Measurements from ENCODE around the gene INPP4A.

The INPP4A gene

GRCh38 chr2:98565941-98566340 lies 121.3 kb downstream of the INPP4A start:
- no peaks in the 10 kb centered on the region for H3K27me3 ChIP-seq (ENCODE audit: control insufficient read depth in 5 of 5, insufficient read depth in 4 of 5, low read length in 5 of 5)
- no peak overlapping the region for H3K27ac ChIP-seq (ENCODE audit: low read depth, low read length)
- H3K36me3 ChIP-seq (ENCODE audit: control insufficient read depth in 5 of 5, insufficient read depth in 5 of 5, low read length in 5 of 5), result peaks cover 3 to 81% (median 73%) of the 10 kb centered on the region in 5 donors
- no peak overlapping the region for H3K4me3 ChIP-seq (ENCODE audit: low read depth in 1 of 5, low read length in 5 of 5)
- H3K9ac ChIP-seq (ENCODE audit: low read length in 5 of 5), result no peak overlapping the region
- no peaks in the 10 kb centered on the region for H3K9me3 ChIP-seq (ENCODE audit: control insufficient read depth in 5 of 5, low read length in 5 of 5)
- peaks cover 0 to 67% (median 21%) of the 10 kb centered on the region in 5 donors for H3K4me1 ChIP-seq (ENCODE audit: control insufficient read depth in 5 of 5, insufficient read depth in 5 of 5, low read length in 5 of 5)

DNA sequence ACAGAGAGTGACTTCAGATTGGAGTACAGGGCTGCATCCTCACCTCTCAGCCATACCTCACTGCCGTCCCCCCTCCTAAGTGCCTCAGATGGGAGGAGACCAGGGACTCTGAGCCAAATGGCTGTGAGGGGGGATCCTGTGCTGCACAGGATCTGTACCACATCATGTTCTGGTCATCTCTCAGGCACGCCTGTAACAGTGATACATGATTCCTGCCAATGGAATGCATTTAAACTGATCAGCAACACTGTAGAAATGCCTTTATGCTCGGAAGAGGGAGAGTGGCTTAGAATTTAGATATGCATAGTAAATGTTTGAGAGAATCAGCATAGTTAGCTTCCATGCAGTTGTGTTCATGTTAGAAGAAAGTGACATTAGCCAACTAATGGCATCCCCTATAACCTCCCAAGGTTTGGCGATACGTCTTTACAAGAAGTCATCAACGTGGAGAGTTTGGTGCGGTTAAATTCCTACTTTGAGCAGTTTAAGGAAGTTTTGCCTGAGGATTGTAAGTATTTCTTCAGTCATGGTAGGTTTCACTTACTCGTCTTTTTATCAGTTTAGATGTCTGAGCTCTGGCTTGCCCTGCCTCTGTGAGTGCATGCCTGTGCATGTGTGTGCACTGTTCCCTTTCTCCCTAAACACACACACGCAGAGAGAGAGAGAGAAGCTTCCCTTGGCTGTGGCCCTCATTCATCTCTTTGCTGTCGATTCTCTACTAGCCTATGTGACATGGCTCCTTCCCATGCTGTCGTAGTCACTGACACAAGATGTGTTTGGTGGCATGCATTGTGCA lies 123.7 kb downstream of the INPP4A start:
- no peak overlapping the region for H3K9ac ChIP-seq (ENCODE audit: low read length in 5 of 5)
- H3K4me1 ChIP-seq (ENCODE audit: control insufficient read depth in 5 of 5, insufficient read depth in 5 of 5, low read length in 5 of 5), result peaks cover 0 to 43% (median 9%) of the 10 kb centered on the region in 5 donors
- no peaks in the 10 kb centered on the region for H3K27me3 ChIP-seq (ENCODE audit: control insufficient read depth in 5 of 5, insufficient read depth in 4 of 5, low read length in 5 of 5)
- no peaks in the 10 kb centered on the region for H3K9me3 ChIP-seq (ENCODE audit: control insufficient read depth in 5 of 5, low read length in 5 of 5)
- no peak overlapping the region for H3K27ac ChIP-seq (ENCODE audit: low read depth, low read length)
- H3K36me3 ChIP-seq (ENCODE audit: control insufficient read depth in 5 of 5, insufficient read depth in 5 of 5, low read length in 5 of 5), result peaks cover 3 to 100% (median 93%) of the 10 kb centered on the region in 5 donors
- H3K4me3 ChIP-seq (ENCODE audit: low read depth in 1 of 5, low read length in 5 of 5), result no peak overlapping the region

DNA sequence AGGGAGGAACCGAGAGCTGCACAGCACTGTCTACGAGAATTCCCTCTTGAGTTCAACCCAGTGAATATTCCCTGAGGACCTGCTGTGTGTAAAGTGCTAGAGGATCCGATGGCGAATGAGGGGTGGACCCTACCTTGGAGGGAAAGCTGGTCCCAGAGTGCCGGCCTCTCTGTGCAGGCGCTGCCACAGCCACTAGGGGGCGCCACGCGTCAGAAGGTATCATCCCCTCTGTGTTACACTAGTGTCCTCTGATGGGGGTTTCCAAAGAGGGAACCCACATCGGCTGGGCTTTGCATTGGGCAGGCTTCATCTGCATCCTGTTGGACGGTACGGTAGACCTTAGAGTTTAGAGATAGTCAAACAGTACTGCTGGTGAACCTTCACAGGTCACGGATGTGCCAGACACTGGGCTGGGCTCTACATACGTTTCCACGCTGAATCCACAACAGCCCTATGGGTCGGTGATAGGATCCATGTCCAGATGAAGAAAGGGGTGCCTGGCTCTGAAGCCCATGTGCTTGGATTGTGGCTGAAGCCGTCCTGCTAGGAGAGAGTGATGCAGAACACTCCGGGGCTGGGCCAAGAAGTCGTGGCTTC lies 124.6 kb downstream of the INPP4A start:
- Histone ChIP-seq H3K36me3 (ENCODE audit: control insufficient read depth in 5 of 5, insufficient read depth in 5 of 5, low read length in 5 of 5) (peaks cover 3 to 100% (median 93%) of the 10 kb centered on the region in 5 donors), H3K27ac (ENCODE audit: low read depth, low read length) (no peak overlapping the region), H3K4me3 (ENCODE audit: low read depth in 1 of 5, low read length in 5 of 5) (no peak overlapping the region), H3K4me1 (ENCODE audit: control insufficient read depth in 5 of 5, insufficient read depth in 5 of 5, low read length in 5 of 5) (peaks cover 0 to 34% (median 8%) of the 10 kb centered on the region in 5 donors), H3K9me3 (ENCODE audit: control insufficient read depth in 5 of 5, low read length in 5 of 5) (no peaks in the 10 kb centered on the region), H3K9ac (ENCODE audit: low read length in 5 of 5) (no peak overlapping the region), H3K27me3 (ENCODE audit: control insufficient read depth in 5 of 5, insufficient read depth in 4 of 5, low read length in 5 of 5) (no peaks in the 10 kb centered on the region)

DNA sequence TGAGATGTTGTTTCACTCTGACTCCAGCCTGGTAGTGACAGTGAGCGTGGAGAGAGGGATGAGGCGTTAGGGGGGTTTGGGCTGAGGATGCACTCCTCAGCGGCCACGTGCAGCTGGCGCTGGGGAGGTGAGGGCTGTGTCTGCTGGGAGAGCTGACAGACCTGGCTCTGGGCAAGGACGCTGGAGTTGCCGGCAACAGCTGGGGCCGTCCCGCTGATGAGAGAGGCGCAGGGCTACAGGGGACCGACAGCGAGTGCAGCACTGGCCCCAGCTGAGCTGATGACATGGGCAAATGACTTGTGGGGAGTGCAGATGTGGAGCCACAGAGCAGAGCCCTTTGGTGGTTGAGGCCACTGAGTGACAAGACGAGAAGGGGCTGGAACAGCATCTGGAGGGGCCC lies 125.3 kb downstream of the INPP4A start:
- H3K36me3 ChIP-seq (ENCODE audit: control insufficient read depth in 5 of 5, insufficient read depth in 5 of 5, low read length in 5 of 5), result peaks cover 3 to 100% (median 89%) of the 10 kb centered on the region in 5 donors
- no peak overlapping the region for H3K27ac ChIP-seq (ENCODE audit: low read depth, low read length)
- peaks cover 0 to 28% (median 4%) of the 10 kb centered on the region in 5 donors for H3K4me1 ChIP-seq (ENCODE audit: control insufficient read depth in 5 of 5, insufficient read depth in 5 of 5, low read length in 5 of 5)
- no peaks in the 10 kb centered on the region for H3K9me3 ChIP-seq (ENCODE audit: control insufficient read depth in 5 of 5, low read length in 5 of 5)
- H3K27me3 ChIP-seq (ENCODE audit: control insufficient read depth in 5 of 5, insufficient read depth in 4 of 5, low read length in 5 of 5), result no peaks in the 10 kb centered on the region
- H3K4me3 ChIP-seq (ENCODE audit: low read depth in 1 of 5, low read length in 5 of 5), result no peak overlapping the region
- no peak overlapping the region for H3K9ac ChIP-seq (ENCODE audit: low read length in 5 of 5)

- H3K9ac ChIP-seq (ENCODE audit: low read length in 5 of 5), result no peak overlapping the region
- peaks cover 3 to 100% (median 88%) of the 10 kb centered on the region in 5 donors for H3K36me3 ChIP-seq (ENCODE audit: control insufficient read depth in 5 of 5, insufficient read depth in 5 of 5, low read length in 5 of 5)
- H3K27me3 ChIP-seq (ENCODE audit: control insufficient read depth in 5 of 5, insufficient read depth in 4 of 5, low read length in 5 of 5), result no peaks in the 10 kb centered on the region
- H3K4me3 ChIP-seq (ENCODE audit: low read depth in 1 of 5, low read length in 5 of 5), result no peak overlapping the region
- no peaks in the 10 kb centered on the region for H3K9me3 ChIP-seq (ENCODE audit: control insufficient read depth in 5 of 5, low read length in 5 of 5)
- H3K4me1 ChIP-seq (ENCODE audit: control insufficient read depth in 5 of 5, insufficient read depth in 5 of 5, low read length in 5 of 5), result peaks cover 0 to 24% (median 2%) of the 10 kb centered on the region in 5 donors
- H3K27ac ChIP-seq (ENCODE audit: low read depth, low read length), result no peak overlapping the region
Measured at GRCh38 chr2:98570356-98570755, 125.7 kb downstream of the INPP4A start.

GRCh38 chr2:98571121-98571701 lies 126.6 kb downstream of the INPP4A start:
- H3K36me3 ChIP-seq (ENCODE audit: control insufficient read depth in 5 of 5, insufficient read depth in 5 of 5, low read length in 5 of 5), result peaks cover 3 to 99% (median 84%) of the 10 kb centered on the region in 5 donors
- H3K4me1 ChIP-seq (ENCODE audit: control insufficient read depth in 5 of 5, insufficient read depth in 5 of 5, low read length in 5 of 5), result peaks cover 0 to 15% (median 0%) of the 10 kb centered on the region in 5 donors
- H3K9me3 ChIP-seq (ENCODE audit: control insufficient read depth in 5 of 5, low read length in 5 of 5), result no peaks in the 10 kb centered on the region
- H3K27ac ChIP-seq (ENCODE audit: low read depth, low read length), result no peak overlapping the region
- H3K4me3 ChIP-seq (ENCODE audit: low read depth in 1 of 5, low read length in 5 of 5), result no peak overlapping the region
- H3K27me3 ChIP-seq (ENCODE audit: control insufficient read depth in 5 of 5, insufficient read depth in 4 of 5, low read length in 5 of 5), result no peaks in the 10 kb centered on the region
- no peak overlapping the region for H3K9ac ChIP-seq (ENCODE audit: low read length in 5 of 5)

DNA sequence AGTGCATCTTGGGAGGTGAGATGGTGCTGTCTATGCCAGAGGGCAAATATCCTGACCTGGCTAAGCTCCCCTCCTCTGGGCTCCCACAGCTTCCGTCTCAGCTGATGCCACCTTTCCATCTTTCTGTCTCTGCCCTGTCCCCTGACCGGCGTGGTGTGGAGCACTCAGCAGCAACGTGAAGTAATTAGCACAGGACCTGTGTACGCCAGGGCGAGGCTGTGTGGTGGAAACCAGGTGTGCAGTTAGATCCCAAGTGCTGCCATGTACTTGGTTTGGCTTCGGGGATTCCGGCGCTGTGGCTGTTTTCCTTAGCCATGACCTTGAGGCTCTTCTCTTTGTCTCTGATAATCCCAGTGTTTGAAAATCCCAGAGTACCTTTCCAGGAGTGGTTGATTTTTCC lies 127.1 kb downstream of the INPP4A start:
- Histone ChIP-seq H3K27ac (ENCODE audit: low read depth, low read length) (no peak overlapping the region), H3K9ac (ENCODE audit: low read length in 5 of 5) (no peak overlapping the region), H3K36me3 (ENCODE audit: control insufficient read depth in 5 of 5, insufficient read depth in 5 of 5, low read length in 5 of 5) (peaks cover 3 to 99% (median 82%) of the 10 kb centered on the region in 5 donors), H3K9me3 (ENCODE audit: control insufficient read depth in 5 of 5, low read length in 5 of 5) (no peaks in the 10 kb centered on the region), H3K4me1 (ENCODE audit: control insufficient read depth in 5 of 5, insufficient read depth in 5 of 5, low read length in 5 of 5) (peaks cover 0 to 10% (median 0%) of the 10 kb centered on the region in 5 donors), H3K27me3 (ENCODE audit: control insufficient read depth in 5 of 5, insufficient read depth in 4 of 5, low read length in 5 of 5) (no peaks in the 10 kb centered on the region), H3K4me3 (ENCODE audit: low read depth in 1 of 5, low read length in 5 of 5) (no peak overlapping the region)

DNA sequence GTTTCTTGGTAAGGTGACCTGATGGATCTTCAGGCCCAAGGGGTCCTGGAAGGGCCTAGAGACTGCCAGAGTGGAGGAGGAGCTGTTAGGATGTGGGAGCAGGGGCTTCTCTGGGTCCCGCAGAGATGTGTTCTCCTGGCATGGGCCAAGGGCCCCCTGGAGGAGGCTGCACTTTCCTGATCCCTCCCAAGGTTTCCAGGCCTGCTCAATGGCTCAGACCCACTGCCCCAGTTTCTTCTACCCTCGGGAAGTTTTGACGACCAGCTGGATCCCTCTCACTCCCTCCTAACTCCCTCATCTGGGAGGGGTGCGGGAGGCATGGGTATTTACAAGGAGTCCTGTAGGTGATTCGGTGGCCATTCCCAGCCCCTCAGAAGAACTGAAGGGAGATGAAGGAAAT lies 127.6 kb downstream of the INPP4A start:
- no peaks in the 10 kb centered on the region for H3K9me3 ChIP-seq (ENCODE audit: control insufficient read depth in 5 of 5, low read length in 5 of 5)
- H3K36me3 ChIP-seq (ENCODE audit: control insufficient read depth in 5 of 5, insufficient read depth in 5 of 5, low read length in 5 of 5), result peaks cover 3 to 99% (median 82%) of the 10 kb centered on the region in 5 donors
- H3K27ac ChIP-seq (ENCODE audit: low read depth, low read length), result no peak overlapping the region

DNA sequence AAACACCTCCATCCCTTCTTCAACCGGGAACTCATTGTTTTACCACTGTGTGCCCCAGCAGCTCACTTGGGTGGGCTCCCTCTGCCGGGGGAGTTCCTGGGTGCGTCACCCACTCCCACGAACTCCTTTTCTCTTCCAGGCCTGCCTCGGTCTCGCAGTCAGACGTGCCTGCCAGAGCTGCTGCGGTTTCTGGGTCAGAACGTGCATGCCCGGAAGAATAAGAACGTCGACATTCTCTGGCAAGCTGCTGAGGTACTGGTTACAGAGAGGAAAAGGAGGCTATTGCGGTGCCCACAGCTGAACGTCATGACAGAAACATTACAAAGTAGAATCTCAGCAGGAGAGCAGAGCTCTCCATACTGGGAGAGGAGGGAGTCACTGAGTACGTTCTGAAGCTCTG lies 128.0 kb downstream of the INPP4A start:
- H3K4me3 ChIP-seq (ENCODE audit: low read depth in 1 of 5, low read length in 5 of 5), result no peak overlapping the region
- H3K9me3 ChIP-seq (ENCODE audit: control insufficient read depth in 5 of 5, low read length in 5 of 5), result no peaks in the 10 kb centered on the region
- H3K9ac ChIP-seq (ENCODE audit: low read length in 5 of 5), result no peak overlapping the region
- no peak overlapping the region for H3K27ac ChIP-seq (ENCODE audit: low read depth, low read length)
- peaks cover 0 to 2% (median 0%) of the 10 kb centered on the region in 5 donors for H3K4me1 ChIP-seq (ENCODE audit: control insufficient read depth in 5 of 5, insufficient read depth in 5 of 5, low read length in 5 of 5)
- peaks cover 4 to 99% (median 84%) of the 10 kb centered on the region in 5 donors for H3K36me3 ChIP-seq (ENCODE audit: control insufficient read depth in 5 of 5, insufficient read depth in 5 of 5, low read length in 5 of 5)
- no peaks in the 10 kb centered on the region for H3K27me3 ChIP-seq (ENCODE audit: control insufficient read depth in 5 of 5, insufficient read depth in 4 of 5, low read length in 5 of 5)

More for the DNA sequence above, 127.6 kb downstream of the INPP4A start:
- Histone ChIP-seq H3K4me1 (ENCODE audit: control insufficient read depth in 5 of 5, insufficient read depth in 5 of 5, low read length in 5 of 5) (peaks cover 0 to 7% (median 0%) of the 10 kb centered on the region in 5 donors), H3K4me3 (ENCODE audit: low read depth in 1 of 5, low read length in 5 of 5) (no peak overlapping the region), H3K27me3 (ENCODE audit: control insufficient read depth in 5 of 5, insufficient read depth in 4 of 5, low read length in 5 of 5) (no peaks in the 10 kb centered on the region), H3K9ac (ENCODE audit: low read length in 5 of 5) (no peak overlapping the region)

- H3K4me3 ChIP-seq (ENCODE audit: low read depth in 1 of 5, low read length in 5 of 5), result no peak overlapping the region
- H3K27me3 ChIP-seq (ENCODE audit: control insufficient read depth in 5 of 5, insufficient read depth in 4 of 5, low read length in 5 of 5), result no peaks in the 10 kb centered on the region
- H3K36me3 ChIP-seq (ENCODE audit: control insufficient read depth in 5 of 5, insufficient read depth in 5 of 5, low read length in 5 of 5), result peaks cover 4 to 99% (median 84%) of the 10 kb centered on the region in 5 donors
- H3K9ac ChIP-seq (ENCODE audit: low read length in 5 of 5), result no peak overlapping the region
- H3K27ac ChIP-seq (ENCODE audit: low read depth, low read length), result no peak overlapping the region
- H3K4me1 ChIP-seq (ENCODE audit: control insufficient read depth in 5 of 5, insufficient read depth in 5 of 5, low read length in 5 of 5), result no peaks in the 10 kb centered on the region
- no peaks in the 10 kb centered on the region for H3K9me3 ChIP-seq (ENCODE audit: control insufficient read depth in 5 of 5, low read length in 5 of 5)
Measured at GRCh38 chr2:98573426-98573825, 128.8 kb downstream of the INPP4A start.
